Ishikawa (cell line): Measurements from ENCODE around the gene KRT24.

Experiments
- CEBPB ChIP-seq: IDR thresholded peaks from 2 replicates; pipeline ENCODE4 v1.6.1; 2012
- CREB1 ChIP-seq: IDR thresholded peaks from 2 replicates; pipeline ENCODE4 v1.6.1; 2012; ENCODE audit warnings: low read depth
- EP300 ChIP-seq: IDR thresholded peaks from 2 replicates; pipeline ENCODE4 v1.6.1; 2012; ENCODE audit warnings: borderline replicate concordance
- FOXM1 ChIP-seq: IDR thresholded peaks from 2 replicates; pipeline ENCODE4 v1.6.1; 2012; ENCODE audit warnings: low read depth, borderline replicate concordance
- MAX ChIP-seq: IDR thresholded peaks from 2 replicates; pipeline ENCODE4 v1.6.1; 2012
- NFIC ChIP-seq: IDR thresholded peaks from 2 replicates; pipeline ENCODE4 v1.6.1; 2012
- RAD21 ChIP-seq: IDR thresholded peaks from 2 replicates; pipeline ENCODE4 v1.6.1; 2012; ENCODE audit warnings: low read depth
- REST ChIP-seq: IDR thresholded peaks from 2 replicates; pipeline ENCODE4 v1.6.1; 2012; ENCODE audit warnings: low read depth, mild to moderate bottlenecking
- TAF1 ChIP-seq: IDR thresholded peaks from 2 replicates; pipeline ENCODE4 v1.6.1; 2012; ENCODE audit warnings: low read depth, mild to moderate bottlenecking
- TEAD4 ChIP-seq: IDR thresholded peaks from 2 replicates; pipeline ENCODE4 v1.6.1; 2012
- USF1 ChIP-seq: IDR thresholded peaks from 2 replicates; pipeline ENCODE4 v1.6.1; 2012
- ZBTB7A ChIP-seq: IDR thresholded peaks from 2 replicates; pipeline ENCODE4 v1.6.1; 2012; ENCODE audit warnings: low read depth

DNA sequence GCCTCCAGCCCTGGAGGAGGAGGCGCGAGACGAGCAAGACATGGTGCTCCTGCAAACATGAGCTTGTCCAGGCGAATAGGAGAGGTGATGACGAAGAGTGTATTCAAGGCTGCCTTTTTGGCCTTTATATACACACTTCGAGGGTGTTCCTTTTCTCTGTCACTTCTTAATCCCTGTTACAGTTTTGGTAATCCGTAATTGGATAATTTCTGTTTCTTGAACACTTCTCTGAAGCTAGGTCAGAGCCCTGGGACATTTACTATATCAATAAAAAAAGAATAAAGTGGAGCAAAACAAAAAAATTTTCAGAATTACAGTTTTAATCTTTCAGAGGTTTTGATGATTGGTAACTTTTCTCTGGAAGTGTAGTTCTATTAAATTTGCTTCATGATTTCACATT lies at the start of gene KRT24:
- TF ChIP-seq MAX (no peak), REST (no peak), TEAD4 (no peak), CEBPB (no peak), TAF1 (no peak), EP300 (no peak), CREB1 (no peak), FOXM1 (no peak), NFIC (no peak), ZBTB7A (no peak), USF1 (no peak), RAD21 (no peak)
